Spleen (tissue), 11 donors: ENCODE results near the gene CNOT3. TPM values are rescaled to one million over a fixed set of nuclear protein-coding genes. Genes with fewer than 3 reads are reported as not detected.

Experiments
- DNase-seq: peaks from one replicate; pipeline ENCODE4 v3.0.0-alpha.2; 2020
- H3K27ac ChIP-seq, 8 donors: fragments of 200-600 bp; sonication (generic) in 7 of 8; 1 replicate in 4 of 8; 2 replicates in 4 of 8; pipeline versions ENCODE4 v1.5.0 to v1.8.0; 2016 to 2021; ENCODE audit warnings: inconsistent platforms in 4 of 8, mild to moderate bottlenecking in 4 of 8, moderate library complexity in 1 of 8
- H3K27me3 ChIP-seq, 7 donors: fragments of 200-600 bp; sonication (generic) in 6 of 7; replicated peaks in 1 of 7; 1 replicate in 4 of 7; 2 replicates in 3 of 7; pipeline versions ENCODE4 v1.5.0 to v1.8.0; 2016 to 2021; ENCODE audit warnings: inconsistent platforms in 3 of 7, mild to moderate bottlenecking in 1 of 7
- H3K36me3 ChIP-seq, 6 donors: fragments of 200-600 bp; sonication (generic) in 5 of 6; 1 replicate in 4 of 6; 2 replicates in 2 of 6; pipeline versions ENCODE4 v1.5.0 to v1.8.0; 2016 to 2021; ENCODE audit warnings: inconsistent platforms in 2 of 6
- H3K4me1 ChIP-seq, 6 donors: fragments of 200-600 bp; sonication (generic) in 5 of 6; 1 replicate in 3 of 6; 2 replicates in 3 of 6; pipeline versions ENCODE4 v1.5.0 to v1.8.0; 2016 to 2021; ENCODE audit warnings: inconsistent platforms in 3 of 6
- H3K4me3 ChIP-seq, 8 donors: fragments of 200-600 bp; sonication (generic) in 7 of 8; 1 replicate in 4 of 8; 2 replicates in 4 of 8; pipeline versions ENCODE4 v1.5.0 to v1.8.0; 2016 to 2021; ENCODE audit warnings: inconsistent platforms in 4 of 8, mild to moderate bottlenecking in 4 of 8, moderate library complexity in 2 of 8
- H3K9me3 ChIP-seq, 8 donors: fragments of 200-600 bp; sonication (generic) in 7 of 8; 1 replicate in 4 of 8; 2 replicates in 4 of 8; pipeline versions ENCODE4 v1.5.0 to v1.8.0; 2016 to 2021; ENCODE audit warnings: inconsistent platforms in 4 of 8
- POLR2A ChIP-seq, 3 donors: fragments of 450-650 bp; IDR thresholded peaks; one replicate each; pipeline ENCODE4 v1.5.1; 2017; ENCODE audit warnings: antibody characterized with exemption in 3 of 3, mild to moderate bottlenecking in 1 of 3
- POLR2AphosphoS5 ChIP-seq, 3 donors: sonication (generic); formaldehyde crosslinking; IDR thresholded peaks; one replicate each; pipeline ENCODE4 v1.5.1; 2017; ENCODE audit warnings: antibody characterized with exemption in 3 of 3
- WGBS, 5 donors: extraction: QIAGEN DNeasy Blood & Tissue Kit in 3 of 5; methylation state at CpG; one replicate each; pipeline versions ENCODE4 v1.1.5 to v1.1.7; 2013 to 2018; 5-methylcytosine and 5-hydroxymethylcytosine counted together
- intact Hi-C: fragments of 100-400 bp; cut with DNase I; formaldehyde crosslinking; loops from one replicate; pipeline ENCODE4 v1.15.0; 2023; ENCODE audit warnings: low total_unique reads
- polyA plus RNA-seq, 3 donors: library from polyadenylated mRNA; stranded (reverse); fragments of 200-250 nt; gene quantifications; one replicate each; pipeline ENCODE4 v1.2.1, GENCODE V29; 2013
- total RNA-seq, 7 donors: library from RNA; depleted of rRNA in 3 of 7; stranded (reverse); fragments of >200 nt in 3 of 7; fragmentation: NEBNext Ultra II Directional in 4 of 7; extraction: Animal tissue kit (Norgen Biotek cat#: 25700) in 4 of 7; gene quantifications; one replicate each; pipeline versions ENCODE4 v1.1.0 to v1.2.1, GENCODE V29; 2016 to 2021
- TF ChIP-seq, protein P1 (sequence below), 11 experiments: fragments of 200-600 bp in 7 of 11; fragments of 450-650 bp in 4 of 11; sonication (generic) in 4 of 11; IDR thresholded peaks in 8 of 11; conservative IDR thresholded peaks in 3 of 11; 1 replicate in 7 of 11; 2 replicates in 4 of 11; pipeline versions ENCODE4 v1.4.0 to v1.8.0; 2016 to 2021; ENCODE audit warnings: antibody characterized with exemption in 11 of 11, inconsistent platforms in 4 of 11, mild to moderate bottlenecking in 1 of 11
- donor health status: healthy with polysubstance abuse.
- donor health status: DM: no; HTN: no; CAD: no; lungs with moderate emphysema.
- donor health status: DM: no; HTN: no; CAD: no.
- donor health status: Bipolar disorder and iron deficiency.
- donor health status: healthy.
- donor health status: DM: no; HTN: no; CAD: no.
- donor health status: DM: yes; HTN: yes; CAD: no.

The CNOT3 gene
- total and polyA plus RNA-seq, 10 donors: 17.7 to 56.1 (median 42.8) TPM

DNA sequence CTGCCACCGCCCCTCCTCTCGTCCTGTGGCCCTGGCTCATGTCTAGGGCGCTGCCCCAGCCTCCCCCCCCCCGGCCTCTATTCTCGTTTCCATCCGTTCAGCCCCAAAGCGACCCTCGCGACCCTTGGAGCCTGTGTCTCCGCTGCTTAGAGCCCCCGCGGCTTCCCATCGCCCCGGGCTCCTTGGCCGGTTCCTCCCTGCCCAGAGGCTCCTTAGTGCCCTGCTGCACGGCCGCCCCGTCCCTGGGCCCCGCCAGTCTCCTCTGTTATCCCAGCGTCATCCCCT lies 9.2 kb upstream of the CNOT3 start:
- Histone ChIP-seq H3K9me3 (no peaks in the 10 kb centered on the region), H3K27ac (no peak overlapping the region), H3K27me3 (no peaks in the 10 kb centered on the region), H3K4me1 (no peaks in the 10 kb centered on the region), H3K4me3 (no peak overlapping the region), H3K36me3 (peaks cover 4 to 100% (median 85%) of the 10 kb centered on the region in 6 donors)
- intact Hi-C loops: no loop called here
- TF ChIP-seq, protein P1, sequence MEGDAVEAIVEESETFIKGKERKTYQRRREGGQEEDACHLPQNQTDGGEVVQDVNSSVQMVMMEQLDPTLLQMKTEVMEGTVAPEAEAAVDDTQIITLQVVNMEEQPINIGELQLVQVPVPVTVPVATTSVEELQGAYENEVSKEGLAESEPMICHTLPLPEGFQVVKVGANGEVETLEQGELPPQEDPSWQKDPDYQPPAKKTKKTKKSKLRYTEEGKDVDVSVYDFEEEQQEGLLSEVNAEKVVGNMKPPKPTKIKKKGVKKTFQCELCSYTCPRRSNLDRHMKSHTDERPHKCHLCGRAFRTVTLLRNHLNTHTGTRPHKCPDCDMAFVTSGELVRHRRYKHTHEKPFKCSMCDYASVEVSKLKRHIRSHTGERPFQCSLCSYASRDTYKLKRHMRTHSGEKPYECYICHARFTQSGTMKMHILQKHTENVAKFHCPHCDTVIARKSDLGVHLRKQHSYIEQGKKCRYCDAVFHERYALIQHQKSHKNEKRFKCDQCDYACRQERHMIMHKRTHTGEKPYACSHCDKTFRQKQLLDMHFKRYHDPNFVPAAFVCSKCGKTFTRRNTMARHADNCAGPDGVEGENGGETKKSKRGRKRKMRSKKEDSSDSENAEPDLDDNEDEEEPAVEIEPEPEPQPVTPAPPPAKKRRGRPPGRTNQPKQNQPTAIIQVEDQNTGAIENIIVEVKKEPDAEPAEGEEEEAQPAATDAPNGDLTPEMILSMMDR (IDR thresholded peaks at IDR 0.05 in 8 of 11, conservative IDR thresholded peaks at IDR 0.05 in 3 of 11): no peak
- TF ChIP-seq POLR2AphosphoS5 (IDR thresholded peaks at IDR 0.05) (no peak), POLR2A (IDR thresholded peaks at IDR 0.05) (no peak)
- no peak for DNase-seq
- 89 to 95% (median 94%) methylated on average over 20 of the region's 20 CpGs for WGBS, 5 donors

DNA sequence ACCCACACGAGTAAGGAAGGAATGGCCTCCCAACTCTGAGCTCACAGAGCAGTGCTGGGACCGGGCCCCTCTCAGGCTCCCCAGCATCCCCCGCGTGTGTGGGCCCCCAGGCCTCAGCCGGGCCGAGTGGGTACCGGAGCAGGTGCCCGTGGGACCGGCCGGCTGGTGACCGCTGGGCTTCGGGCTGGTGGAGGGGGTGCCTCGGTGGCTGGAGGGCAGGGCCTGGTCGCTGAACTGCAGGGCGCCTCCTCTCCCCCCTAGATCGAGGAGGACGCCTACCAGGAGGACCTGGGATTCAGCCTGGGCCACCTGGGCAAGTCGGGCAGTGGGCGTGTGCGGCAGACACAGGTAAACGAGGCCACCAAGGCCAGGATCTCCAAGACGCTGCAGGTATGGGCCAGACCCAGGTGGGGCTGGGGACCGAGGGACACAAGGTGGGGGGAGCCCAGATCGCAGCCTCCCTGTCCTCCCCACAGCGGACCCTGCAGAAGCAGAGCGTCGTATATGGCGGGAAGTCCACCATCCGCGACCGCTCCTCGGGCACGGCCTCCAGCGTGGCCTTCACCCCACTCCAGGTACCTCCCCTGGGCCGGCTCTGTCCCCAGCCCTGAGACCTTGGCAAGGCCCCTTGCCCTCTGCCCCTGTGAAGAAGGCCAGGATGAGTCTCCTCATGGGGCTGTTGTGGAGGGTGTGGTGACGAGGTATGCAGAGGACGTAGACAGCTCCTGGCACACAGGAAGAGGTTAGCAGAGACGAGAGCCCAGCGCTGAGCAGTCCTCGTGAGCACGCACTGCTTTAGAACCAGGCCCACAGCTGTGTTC lies 8.6 kb upstream of the CNOT3 start:
- H3K27ac ChIP-seq: no peak overlapping the region
- 95 to 96% (median 96%) methylated on average over 16 to 41 of the region's 41 CpGs for WGBS, 5 donors
- no peak for DNase-seq
- H3K27me3 ChIP-seq: no peaks in the 10 kb centered on the region
- intact Hi-C loops: no loop called here
- H3K4me3 ChIP-seq: no peak overlapping the region
- H3K4me1 ChIP-seq: no peaks in the 10 kb centered on the region
- H3K36me3 ChIP-seq: peaks cover 4 to 95% (median 79%) of the 10 kb centered on the region in 6 donors
- TF ChIP-seq POLR2A (IDR thresholded peaks at IDR 0.05): no peak
- TF ChIP-seq POLR2AphosphoS5 (IDR thresholded peaks at IDR 0.05): peak in 1 of 3 donors; percentile 6
- no peaks in the 10 kb centered on the region for H3K9me3 ChIP-seq

- intact Hi-C loops: no loop called here
- Histone ChIP-seq H3K27ac (no peak overlapping the region), H3K36me3 (peaks cover 4 to 89% (median 73%) of the 10 kb centered on the region in 6 donors), H3K4me1 (no peaks in the 10 kb centered on the region), H3K4me3 (no peak overlapping the region), H3K9me3 (no peaks in the 10 kb centered on the region), H3K27me3 (no peaks in the 10 kb centered on the region)
- 96 to 98% (median 97%) methylated on average over 13 to 20 of the region's 20 CpGs for WGBS, 5 donors
- no peak for DNase-seq
- TF ChIP-seq POLR2AphosphoS5 (IDR thresholded peaks at IDR 0.05): peak in 1 of 3 donors; percentile 7
- TF ChIP-seq, protein P1 (IDR thresholded peaks at IDR 0.05 in 8 of 11, conservative IDR thresholded peaks at IDR 0.05 in 3 of 11): no peak
These were observed 8.0 kb upstream of the CNOT3 start for GRCh38 chr19:54129617-54129996.

GRCh38 chr19:54133312-54133956 lies 4.1 kb upstream of the CNOT3 start:
- peaks cover 8 to 19% (median 17%) of the 10 kb centered on the region in 6 donors for H3K4me1 ChIP-seq
- TF ChIP-seq, protein P1 (IDR thresholded peaks at IDR 0.05 in 8 of 11, conservative IDR thresholded peaks at IDR 0.05 in 3 of 11): no peak
- TF ChIP-seq POLR2AphosphoS5 (IDR thresholded peaks at IDR 0.05): peak in 1 of 3 donors; percentile 17
- no peak overlapping the region for H3K4me3 ChIP-seq
- 76 to 87% (median 84%) methylated on average over 10 of the region's 10 CpGs for WGBS, 5 donors
- peaks cover 4 to 51% (median 35%) of the 10 kb centered on the region in 6 donors for H3K36me3 ChIP-seq
- no peaks in the 10 kb centered on the region for H3K9me3 ChIP-seq
- DNase-seq: no peak
- intact Hi-C loops: no loop called here
- no peak overlapping the region for H3K27ac ChIP-seq
- H3K27me3 ChIP-seq: no peaks in the 10 kb centered on the region
